ENCODE data around the gene BRAP.

BRAP gene

GRCh38 chr12:111706145-111706544, 20.4 kb upstream of the BRAP start:
- H3K27ac ChIP-seq (ENCODE audit: low read depth, low read length) = peak overlapping the region; percentile 77
- H3K4me3 ChIP-seq (ENCODE audit: low read depth in 1 of 5, low read length in 5 of 5) = no peak overlapping the region
- H3K4me1 ChIP-seq (ENCODE audit: control insufficient read depth in 5 of 5, insufficient read depth in 5 of 5, low read length in 5 of 5) = peaks cover 0 to 36% (median 16%) of the 10 kb centered on the region in 5 donors
- peaks cover 5 to 71% (median 46%) of the 10 kb centered on the region in 5 donors for H3K36me3 ChIP-seq (ENCODE audit: control insufficient read depth in 5 of 5, insufficient read depth in 5 of 5, low read length in 5 of 5)
- no peaks in the 10 kb centered on the region for H3K27me3 ChIP-seq (ENCODE audit: control insufficient read depth in 5 of 5, insufficient read depth in 4 of 5, low read length in 5 of 5)
- no peaks in the 10 kb centered on the region for H3K9me3 ChIP-seq (ENCODE audit: control insufficient read depth in 5 of 5, low read length in 5 of 5)
- peak overlapping the region in 1 of 5 donors; percentile 3 for H3K9ac ChIP-seq (ENCODE audit: low read length in 5 of 5)

DNA sequence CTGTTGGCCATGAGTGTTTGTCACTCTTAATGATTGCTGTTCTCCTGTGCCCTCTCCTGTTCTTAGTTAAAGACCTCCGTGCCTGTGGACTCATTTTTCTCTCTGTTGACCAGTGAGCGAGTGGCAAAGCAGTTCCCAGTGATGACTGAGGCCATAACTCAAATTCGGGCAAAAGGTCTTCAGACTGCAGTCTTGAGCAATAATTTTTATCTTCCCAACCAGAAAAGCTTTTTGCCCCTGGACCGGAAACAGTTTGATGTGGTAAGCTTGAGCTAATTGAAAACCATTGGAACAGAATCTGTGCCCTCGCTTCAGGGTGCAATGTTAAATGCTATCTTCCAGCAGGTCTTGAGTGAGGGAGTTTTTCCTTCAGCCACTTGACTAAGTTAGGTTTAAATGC, 19.9 kb upstream of the BRAP start:
- peak overlapping the region; percentile 77 for H3K27ac ChIP-seq (ENCODE audit: low read depth, low read length)
- H3K27me3 ChIP-seq (ENCODE audit: control insufficient read depth in 5 of 5, insufficient read depth in 4 of 5, low read length in 5 of 5) = no peaks in the 10 kb centered on the region
- peak overlapping the region in 1 of 5 donors; percentile 25 for H3K4me3 ChIP-seq (ENCODE audit: low read depth in 1 of 5, low read length in 5 of 5)
- H3K4me1 ChIP-seq (ENCODE audit: control insufficient read depth in 5 of 5, insufficient read depth in 5 of 5, low read length in 5 of 5) = peaks cover 0 to 35% (median 15%) of the 10 kb centered on the region in 5 donors
- H3K9ac ChIP-seq (ENCODE audit: low read length in 5 of 5) = peak overlapping the region in 2 of 5 donors; percentile 13 to 25
- H3K9me3 ChIP-seq (ENCODE audit: control insufficient read depth in 5 of 5, low read length in 5 of 5) = no peaks in the 10 kb centered on the region
- H3K36me3 ChIP-seq (ENCODE audit: control insufficient read depth in 5 of 5, insufficient read depth in 5 of 5, low read length in 5 of 5) = peaks cover 5 to 72% (median 46%) of the 10 kb centered on the region in 5 donors

- Histone ChIP-seq H3K9ac (ENCODE audit: low read length in 5 of 5) (no peak overlapping the region), H3K4me3 (ENCODE audit: low read depth in 1 of 5, low read length in 5 of 5) (no peak overlapping the region), H3K4me1 (ENCODE audit: control insufficient read depth in 5 of 5, insufficient read depth in 5 of 5, low read length in 5 of 5) (peaks cover 0 to 2% (median under 1%) of the 10 kb centered on the region in 5 donors), H3K9me3 (ENCODE audit: control insufficient read depth in 5 of 5, low read length in 5 of 5) (no peaks in the 10 kb centered on the region), H3K27ac (ENCODE audit: low read depth, low read length) (no peak overlapping the region), H3K36me3 (ENCODE audit: control insufficient read depth in 5 of 5, insufficient read depth in 5 of 5, low read length in 5 of 5) (peaks cover 5 to 54% (median 38%) of the 10 kb centered on the region in 5 donors), H3K27me3 (ENCODE audit: control insufficient read depth in 5 of 5, insufficient read depth in 4 of 5, low read length in 5 of 5) (no peaks in the 10 kb centered on the region)
These were observed 14.2 kb upstream of the BRAP start for GRCh38 chr12:111699962-111700361.

GRCh38 chr12:111693818-111694217, 8.1 kb upstream of the BRAP start:
- no peak overlapping the region for H3K4me3 ChIP-seq (ENCODE audit: low read depth in 1 of 5, low read length in 5 of 5)
- H3K9ac ChIP-seq (ENCODE audit: low read length in 5 of 5) = no peak overlapping the region
- no peaks in the 10 kb centered on the region for H3K4me1 ChIP-seq (ENCODE audit: control insufficient read depth in 5 of 5, insufficient read depth in 5 of 5, low read length in 5 of 5)
- H3K9me3 ChIP-seq (ENCODE audit: control insufficient read depth in 5 of 5, low read length in 5 of 5) = no peaks in the 10 kb centered on the region
- H3K36me3 ChIP-seq (ENCODE audit: control insufficient read depth in 5 of 5, insufficient read depth in 5 of 5, low read length in 5 of 5) = peaks cover 0 to 42% (median 38%) of the 10 kb centered on the region in 5 donors
- H3K27me3 ChIP-seq (ENCODE audit: control insufficient read depth in 5 of 5, insufficient read depth in 4 of 5, low read length in 5 of 5) = no peaks in the 10 kb centered on the region
- H3K27ac ChIP-seq (ENCODE audit: low read depth, low read length) = no peak overlapping the region

GRCh38 chr12:111692575-111693210, 6.9 kb upstream of the BRAP start:
- H3K36me3 ChIP-seq (ENCODE audit: control insufficient read depth in 5 of 5, insufficient read depth in 5 of 5, low read length in 5 of 5) = peaks cover 0 to 40% (median 35%) of the 10 kb centered on the region in 5 donors
- H3K9ac ChIP-seq (ENCODE audit: low read length in 5 of 5) = no peak overlapping the region

DNA sequence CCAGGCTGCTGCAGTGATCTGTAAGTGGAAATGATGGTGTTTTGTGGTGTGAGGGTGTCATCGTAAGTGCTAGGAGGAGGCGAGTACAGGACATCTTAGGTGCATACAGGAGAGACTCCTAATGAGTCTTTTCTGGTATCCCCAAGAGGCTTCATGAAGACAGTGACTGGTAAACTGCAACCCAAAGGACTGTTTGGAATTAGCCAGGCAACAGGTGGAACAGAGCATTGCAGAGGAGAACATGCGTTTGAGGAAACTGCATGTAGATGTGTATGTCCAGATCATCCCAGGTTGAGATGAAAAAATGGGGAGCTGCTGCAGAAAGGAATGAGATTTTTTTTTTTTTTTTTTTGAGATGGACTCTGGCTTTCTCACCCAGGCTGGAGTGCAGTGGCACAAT, 5.5 kb upstream of the BRAP start:
- Histone ChIP-seq H3K27ac (ENCODE audit: low read depth, low read length) (no peak overlapping the region), H3K36me3 (ENCODE audit: control insufficient read depth in 5 of 5, insufficient read depth in 5 of 5, low read length in 5 of 5) (peaks cover 0 to 38% (median 33%) of the 10 kb centered on the region in 5 donors), H3K4me1 (ENCODE audit: control insufficient read depth in 5 of 5, insufficient read depth in 5 of 5, low read length in 5 of 5) (peaks cover 6 to 13% (median 9%) of the 10 kb centered on the region in 5 donors), H3K9me3 (ENCODE audit: control insufficient read depth in 5 of 5, low read length in 5 of 5) (no peaks in the 10 kb centered on the region), H3K27me3 (ENCODE audit: control insufficient read depth in 5 of 5, insufficient read depth in 4 of 5, low read length in 5 of 5) (no peaks in the 10 kb centered on the region), H3K4me3 (ENCODE audit: low read depth in 1 of 5, low read length in 5 of 5) (no peak overlapping the region), H3K9ac (ENCODE audit: low read length in 5 of 5) (no peak overlapping the region)

More at GRCh38 chr12:111692575-111693210, 6.9 kb upstream of the BRAP start:
- Histone ChIP-seq H3K27me3 (ENCODE audit: control insufficient read depth in 5 of 5, insufficient read depth in 4 of 5, low read length in 5 of 5) (no peaks in the 10 kb centered on the region), H3K27ac (ENCODE audit: low read depth, low read length) (no peak overlapping the region), H3K9me3 (ENCODE audit: control insufficient read depth in 5 of 5, low read length in 5 of 5) (no peaks in the 10 kb centered on the region), H3K4me3 (ENCODE audit: low read depth in 1 of 5, low read length in 5 of 5) (no peak overlapping the region), H3K4me1 (ENCODE audit: control insufficient read depth in 5 of 5, insufficient read depth in 5 of 5, low read length in 5 of 5) (no peaks in the 10 kb centered on the region)

GRCh38 chr12:111687952-111688351, 2.2 kb upstream of the BRAP start:
- H3K36me3 ChIP-seq (ENCODE audit: control insufficient read depth in 5 of 5, insufficient read depth in 5 of 5, low read length in 5 of 5) = peaks cover 2 to 9% (median 7%) of the 10 kb centered on the region in 5 donors
- peaks cover 12 to 32% (median 29%) of the 10 kb centered on the region in 5 donors for H3K4me1 ChIP-seq (ENCODE audit: control insufficient read depth in 5 of 5, insufficient read depth in 5 of 5, low read length in 5 of 5)
- H3K9me3 ChIP-seq (ENCODE audit: control insufficient read depth in 5 of 5, low read length in 5 of 5) = no peaks in the 10 kb centered on the region
- no peak overlapping the region for H3K4me3 ChIP-seq (ENCODE audit: low read depth in 1 of 5, low read length in 5 of 5)
- no peak overlapping the region for H3K27ac ChIP-seq (ENCODE audit: low read depth, low read length)
- no peaks in the 10 kb centered on the region for H3K27me3 ChIP-seq (ENCODE audit: control insufficient read depth in 5 of 5, insufficient read depth in 4 of 5, low read length in 5 of 5)
- H3K9ac ChIP-seq (ENCODE audit: low read length in 5 of 5) = no peak overlapping the region

DNA sequence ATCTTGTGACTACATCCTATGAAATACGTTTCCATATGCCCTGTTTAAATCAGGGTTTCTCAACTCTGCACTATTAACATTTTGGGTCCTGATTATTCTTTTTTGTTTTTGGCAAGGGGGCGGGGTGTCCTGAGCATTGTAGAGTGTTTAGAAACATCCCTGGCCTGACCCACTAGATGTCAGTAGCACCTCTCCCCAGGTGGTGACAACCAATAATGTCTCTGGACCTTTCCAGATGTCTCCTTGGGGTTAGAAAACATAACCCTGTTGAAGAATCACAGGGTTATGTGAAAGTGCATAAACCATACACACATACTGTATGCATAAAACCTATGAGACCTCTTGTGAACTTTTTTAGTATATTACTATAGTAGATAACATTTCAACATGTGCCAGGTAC, 1.5 kb upstream of the BRAP start:
- H3K27ac ChIP-seq (ENCODE audit: low read depth, low read length) = no peak overlapping the region
- no peaks in the 10 kb centered on the region for H3K27me3 ChIP-seq (ENCODE audit: control insufficient read depth in 5 of 5, insufficient read depth in 4 of 5, low read length in 5 of 5)
- no peaks in the 10 kb centered on the region for H3K9me3 ChIP-seq (ENCODE audit: control insufficient read depth in 5 of 5, low read length in 5 of 5)
- peak overlapping the region in 1 of 5 donors; percentile 99 for H3K4me3 ChIP-seq (ENCODE audit: low read depth in 1 of 5, low read length in 5 of 5)
- peaks cover 4 to 12% (median 7%) of the 10 kb centered on the region in 5 donors for H3K36me3 ChIP-seq (ENCODE audit: control insufficient read depth in 5 of 5, insufficient read depth in 5 of 5, low read length in 5 of 5)
- H3K4me1 ChIP-seq (ENCODE audit: control insufficient read depth in 5 of 5, insufficient read depth in 5 of 5, low read length in 5 of 5) = peaks cover 12 to 32% (median 29%) of the 10 kb centered on the region in 5 donors
- H3K9ac ChIP-seq (ENCODE audit: low read length in 5 of 5) = peak overlapping the region in 1 of 5 donors; percentile 94

- H3K4me3 ChIP-seq (ENCODE audit: low read depth in 1 of 5, low read length in 5 of 5) = peak overlapping the region; percentile 81 to 99 (median 96)
- no peaks in the 10 kb centered on the region for H3K9me3 ChIP-seq (ENCODE audit: control insufficient read depth in 5 of 5, low read length in 5 of 5)
- peaks cover 12 to 32% (median 29%) of the 10 kb centered on the region in 5 donors for H3K4me1 ChIP-seq (ENCODE audit: control insufficient read depth in 5 of 5, insufficient read depth in 5 of 5, low read length in 5 of 5)
- peak overlapping the region; percentile 93 to 100 (median 95) for H3K9ac ChIP-seq (ENCODE audit: low read length in 5 of 5)
- H3K36me3 ChIP-seq (ENCODE audit: control insufficient read depth in 5 of 5, insufficient read depth in 5 of 5, low read length in 5 of 5) = peaks cover 7 to 18% (median 13%) of the 10 kb centered on the region in 5 donors
- peak overlapping the region; percentile 89 for H3K27ac ChIP-seq (ENCODE audit: low read depth, low read length)
- H3K27me3 ChIP-seq (ENCODE audit: control insufficient read depth in 5 of 5, insufficient read depth in 4 of 5, low read length in 5 of 5) = no peaks in the 10 kb centered on the region
These were observed 884 bp upstream of the BRAP start for GRCh38 chr12:111686574-111687105.

GRCh38 chr12:111685322-111685810, 390 bp downstream of the BRAP start:
- peak overlapping the region; percentile 93 to 100 (median 95) for H3K9ac ChIP-seq (ENCODE audit: low read length in 5 of 5)
- peaks cover 14 to 27% (median 23%) of the 10 kb centered on the region in 5 donors for H3K36me3 ChIP-seq (ENCODE audit: control insufficient read depth in 5 of 5, insufficient read depth in 5 of 5, low read length in 5 of 5)
- H3K9me3 ChIP-seq (ENCODE audit: control insufficient read depth in 5 of 5, low read length in 5 of 5) = no peaks in the 10 kb centered on the region
- H3K4me3 ChIP-seq (ENCODE audit: low read depth in 1 of 5, low read length in 5 of 5) = peak overlapping the region; percentile 81 to 99 (median 93)
- H3K27ac ChIP-seq (ENCODE audit: low read depth, low read length) = peak overlapping the region; percentile 89
- H3K4me1 ChIP-seq (ENCODE audit: control insufficient read depth in 5 of 5, insufficient read depth in 5 of 5, low read length in 5 of 5) = peaks cover 12 to 32% (median 29%) of the 10 kb centered on the region in 5 donors
- no peaks in the 10 kb centered on the region for H3K27me3 ChIP-seq (ENCODE audit: control insufficient read depth in 5 of 5, insufficient read depth in 4 of 5, low read length in 5 of 5)
